Activated CD4-positive, alpha-beta T cell treated with anti-CD3 and anti-CD28 coated beads for 48 hours (primary cell): ENCODE data around the gene SHROOM3.
"Not testable (repeated sequence)": the region's sequence is repeated elsewhere in the genome, so short reads cannot be mapped to it uniquely, and the experiment has no call there.

Experiments
- DNase-seq: peaks from one replicate; pipeline ENCODE4 v3.0.0-alpha.2; 2020

SHROOM3 gene

DNA sequence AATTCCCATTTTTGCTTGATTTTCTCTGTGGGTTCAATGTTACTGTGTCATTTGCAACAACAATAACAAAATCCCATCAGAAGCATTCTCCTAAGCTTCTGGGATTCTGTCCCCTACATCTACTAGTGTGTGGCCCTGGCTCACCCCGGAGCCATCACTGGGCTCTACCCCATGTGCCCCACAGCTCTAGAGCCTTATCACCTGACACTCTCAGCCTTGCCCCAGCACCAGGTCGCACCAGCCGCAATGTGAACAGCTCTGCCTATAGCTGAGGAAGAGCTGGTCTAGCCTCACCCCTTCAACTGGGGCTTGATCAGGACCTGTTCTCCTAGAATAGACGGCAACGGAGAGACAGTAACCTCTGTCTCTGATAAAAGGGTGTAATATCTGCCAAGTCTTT, 161.7 kb downstream of the SHROOM3 start:
- DNase-seq: no peak

DNA sequence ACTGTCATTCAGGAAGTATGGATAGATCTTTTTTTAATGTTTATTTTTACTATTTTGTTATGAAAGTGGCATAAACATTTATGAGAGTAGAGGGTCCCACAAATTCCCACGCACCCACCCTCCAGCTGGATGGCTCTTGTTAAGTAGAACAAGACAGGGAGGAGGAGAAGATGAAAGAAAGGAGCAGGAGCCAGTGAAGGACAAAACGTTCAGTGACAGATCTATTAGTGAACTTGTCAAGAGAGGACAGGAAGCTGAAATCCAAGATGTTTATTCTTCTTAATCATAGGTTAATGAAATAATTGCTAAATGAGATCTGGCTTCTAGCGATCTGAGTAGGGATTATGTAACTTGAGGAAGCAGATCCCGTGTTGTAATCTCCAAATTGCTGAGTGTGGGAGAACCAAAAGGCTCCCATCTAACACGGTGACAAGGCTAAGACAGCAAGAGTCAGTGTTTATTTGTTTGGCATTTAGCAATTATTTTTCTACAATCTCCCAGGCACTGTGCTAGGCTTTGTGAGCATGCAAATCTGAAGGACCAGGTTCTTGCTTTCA, 162.5 kb downstream of the SHROOM3 start:
- DNase-seq: no peak

DNA sequence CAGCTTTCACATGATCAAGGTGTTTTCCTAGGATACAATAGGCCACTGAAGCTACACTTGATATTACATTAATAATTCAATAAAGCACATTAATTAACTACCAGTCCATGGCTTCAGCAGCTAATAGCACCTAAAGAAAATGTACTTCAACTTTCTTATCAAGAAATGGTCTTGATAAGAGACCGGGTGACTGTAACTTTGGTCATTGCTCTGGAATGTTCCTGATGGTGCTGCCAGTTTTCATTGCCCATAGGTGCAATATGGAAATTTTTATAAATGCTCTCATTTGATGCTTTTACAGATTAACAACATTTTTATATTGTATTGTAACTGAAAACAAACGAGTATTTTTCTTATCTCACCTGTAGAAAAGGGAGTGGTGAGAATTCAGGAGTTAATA, 165.4 kb downstream of the SHROOM3 start:
- no peak for DNase-seq

DNA sequence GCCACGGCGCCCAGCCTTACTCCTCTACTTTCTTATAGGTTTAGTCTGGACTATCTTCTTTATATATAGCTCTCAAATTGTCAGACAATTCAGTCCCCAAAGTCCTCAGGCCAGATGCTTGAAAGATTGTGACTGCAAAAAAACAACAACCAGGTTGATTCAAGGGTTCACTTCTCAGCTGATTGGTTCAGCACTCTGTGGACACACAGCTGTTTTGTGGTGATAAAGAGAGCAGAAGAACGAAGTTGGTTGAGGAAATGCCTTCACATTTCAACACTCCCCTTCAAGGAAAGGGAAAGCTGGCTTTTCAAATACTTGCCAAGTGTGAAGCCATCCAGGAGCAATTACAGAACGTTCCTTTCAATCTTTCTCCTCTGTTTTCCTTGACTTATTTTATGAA, 166.8 kb downstream of the SHROOM3 start:
- no peak for DNase-seq

DNA sequence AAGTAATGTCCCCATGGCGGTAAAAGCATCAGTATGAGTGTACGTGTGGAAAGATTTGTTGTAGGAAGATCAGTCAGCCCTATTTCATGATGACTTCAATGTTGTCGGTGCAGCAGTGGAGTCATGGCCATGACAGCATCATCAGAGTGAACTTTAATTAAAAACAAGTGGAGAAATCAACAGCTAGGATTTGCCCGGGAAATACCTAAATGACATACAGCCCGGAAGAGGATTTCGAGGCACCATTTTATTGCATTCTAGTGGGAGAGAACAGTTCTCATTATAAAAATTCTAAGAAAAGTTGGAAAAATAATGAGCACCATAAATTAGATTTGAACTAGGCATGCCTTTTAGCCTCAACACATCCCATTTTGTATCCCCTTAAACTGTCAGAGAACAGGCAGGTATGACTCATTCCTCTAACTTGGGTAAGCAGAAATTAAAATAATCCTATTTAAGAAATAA, 170.1 kb downstream of the SHROOM3 start:
- DNase-seq: no peak

DNA sequence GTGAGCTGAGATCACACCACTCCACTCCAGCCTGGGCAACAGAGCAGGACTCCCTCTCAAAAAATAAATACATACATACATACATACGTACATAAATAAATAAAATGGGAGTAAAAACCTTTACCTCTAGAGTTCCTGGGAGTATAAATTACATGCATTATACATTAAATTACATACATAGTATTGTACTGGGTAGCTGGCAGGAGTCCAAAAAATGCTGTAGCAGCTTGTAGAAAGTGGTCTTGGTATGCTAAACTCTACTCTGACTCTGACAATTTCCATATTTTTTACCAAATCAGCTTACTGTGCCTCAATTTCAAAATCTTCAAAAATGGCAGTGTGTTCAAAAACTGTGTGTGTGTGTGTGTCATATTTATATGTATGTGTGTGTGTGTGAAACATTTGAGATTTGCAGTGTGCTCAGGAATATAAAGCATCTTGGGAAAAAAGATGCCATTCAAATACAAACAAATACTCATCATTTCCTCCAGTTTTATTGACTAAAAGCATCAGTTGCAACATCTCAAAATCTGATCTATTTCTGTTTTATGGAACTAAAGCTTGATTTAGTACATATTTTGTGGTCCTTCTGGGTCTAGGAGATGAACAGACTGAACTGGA, 171.7 kb downstream of the SHROOM3 start:
- no peak for DNase-seq

DNA sequence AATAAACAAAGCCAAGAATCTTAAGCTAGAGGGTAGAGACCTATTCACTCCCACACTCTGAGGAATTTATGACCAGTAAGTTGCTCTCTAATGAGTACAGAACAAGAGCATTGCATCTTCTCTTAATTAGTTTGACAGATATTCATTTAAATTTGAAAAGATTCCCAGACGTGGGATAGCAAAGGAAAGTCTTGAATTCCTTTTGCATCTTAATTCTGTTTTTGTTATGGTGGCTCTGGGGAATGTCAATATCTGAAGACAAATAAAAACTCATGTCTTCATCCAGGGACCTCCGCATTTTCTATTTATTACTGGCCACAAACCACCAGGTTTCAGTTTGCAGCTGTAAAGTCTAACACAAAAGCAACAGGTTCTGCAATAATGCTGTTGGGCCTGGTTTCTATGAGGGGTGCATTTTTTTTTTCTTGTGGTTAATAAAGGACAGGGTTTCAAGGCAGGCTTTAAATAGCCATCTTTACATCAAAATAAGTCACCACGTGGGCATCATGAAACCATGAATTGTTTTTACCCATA, 172.3 kb downstream of the SHROOM3 start:
- DNase-seq: no peak

DNA sequence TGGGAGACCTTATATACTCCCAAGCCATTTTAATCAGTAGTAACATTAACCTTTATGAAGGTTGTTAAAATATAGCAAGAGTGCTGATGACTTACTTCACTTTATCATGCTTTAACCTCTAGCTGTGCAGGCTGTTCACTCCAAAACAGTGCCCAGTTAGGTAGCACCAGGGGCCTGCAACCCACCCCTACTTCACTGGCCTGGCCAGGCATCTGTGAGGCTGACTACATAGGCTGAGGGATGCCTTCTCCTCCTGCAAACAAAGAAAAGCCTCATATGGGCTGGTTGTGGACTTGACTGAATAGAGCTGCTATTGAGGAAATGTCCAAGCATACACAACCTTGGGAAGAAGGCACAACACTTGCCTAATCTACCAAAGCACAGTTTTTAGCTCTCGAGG, 172.8 kb downstream of the SHROOM3 start:
- DNase-seq: no peak

DNA sequence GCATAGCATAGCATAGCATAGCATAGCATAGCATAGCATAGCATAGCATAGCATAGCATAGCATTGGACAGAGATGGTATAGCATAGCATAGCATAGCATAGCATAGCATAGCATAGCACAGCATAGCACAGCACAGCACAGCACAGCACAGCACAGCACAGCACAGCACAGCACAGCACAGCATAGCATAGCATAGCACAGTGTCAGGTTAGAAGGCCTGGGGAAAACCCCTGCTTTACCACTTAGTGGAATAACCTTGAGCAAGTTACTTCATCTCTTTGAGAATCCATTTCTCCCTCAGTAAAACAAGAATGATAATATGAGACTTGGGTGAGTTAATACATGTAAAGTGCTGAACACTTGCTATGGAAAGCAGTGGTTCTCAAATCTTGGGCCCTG, 173.5 kb downstream of the SHROOM3 start:
- DNase-seq: not testable (repeated sequence)

DNA sequence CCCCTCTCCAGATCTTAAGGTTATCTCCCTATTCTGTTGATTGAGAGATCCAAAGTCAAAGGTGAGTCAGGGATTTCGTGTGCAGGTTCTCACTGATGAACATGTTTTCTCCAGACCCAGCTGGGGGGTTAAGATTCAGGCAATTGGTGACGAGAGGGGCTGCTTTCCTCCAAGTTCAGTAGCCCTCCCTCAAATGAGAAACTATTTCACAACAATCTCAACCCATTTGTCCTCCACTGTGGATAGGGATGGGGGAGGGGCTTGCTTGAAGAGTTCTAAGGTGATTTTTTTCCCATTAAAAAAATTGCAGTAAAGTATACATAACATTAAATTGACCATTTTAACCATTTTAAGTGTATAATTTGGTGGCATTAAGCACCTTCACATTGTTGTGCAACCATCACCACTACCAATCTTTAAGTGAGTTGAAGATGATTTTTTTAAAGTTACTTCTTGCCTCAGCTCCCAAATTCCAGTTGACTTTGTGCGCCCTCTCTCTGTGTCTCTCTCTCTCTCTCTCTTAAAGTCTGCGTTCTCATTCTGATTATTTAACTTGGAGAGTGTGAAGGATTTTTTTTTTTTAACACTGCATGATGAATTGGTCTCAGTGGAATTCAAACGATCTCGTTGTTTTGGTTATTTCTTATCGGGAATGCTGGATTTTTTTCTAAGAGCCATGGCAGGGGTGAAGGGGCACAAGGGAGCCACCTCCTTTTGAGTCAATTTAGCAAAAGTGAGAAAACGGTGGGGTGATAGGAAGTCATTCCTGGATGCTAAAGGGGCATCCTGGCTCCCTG, 175.9 kb downstream of the SHROOM3 start:
- DNase-seq: no peak

DNA sequence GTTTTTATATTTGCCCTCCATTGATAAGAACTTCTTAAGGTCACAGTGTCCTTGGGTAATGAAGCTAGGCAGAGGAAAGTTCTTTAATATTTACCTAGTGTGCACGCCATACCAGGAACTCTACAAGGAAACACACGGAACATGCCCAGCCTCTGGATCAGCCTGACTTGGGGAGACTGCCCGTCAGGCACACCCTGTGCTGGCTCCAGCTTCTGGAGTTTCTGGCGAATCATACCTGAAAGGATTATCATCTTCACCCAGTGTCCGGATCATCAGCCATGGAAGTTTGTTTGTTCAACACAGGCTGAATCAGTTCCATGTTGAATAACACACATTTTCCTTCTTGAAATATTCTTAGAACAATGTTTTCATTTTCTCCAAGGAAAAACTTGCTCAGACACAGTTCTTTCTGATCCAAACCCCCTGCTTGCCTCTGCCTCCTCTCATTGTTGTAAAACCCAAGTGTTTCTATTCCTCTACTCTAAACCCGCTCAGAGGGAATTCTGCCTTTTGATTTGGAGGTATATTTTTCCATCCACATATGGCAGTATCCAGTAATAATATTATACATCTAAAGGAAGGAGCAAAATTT, 176.7 kb downstream of the SHROOM3 start:
- no peak for DNase-seq

DNA sequence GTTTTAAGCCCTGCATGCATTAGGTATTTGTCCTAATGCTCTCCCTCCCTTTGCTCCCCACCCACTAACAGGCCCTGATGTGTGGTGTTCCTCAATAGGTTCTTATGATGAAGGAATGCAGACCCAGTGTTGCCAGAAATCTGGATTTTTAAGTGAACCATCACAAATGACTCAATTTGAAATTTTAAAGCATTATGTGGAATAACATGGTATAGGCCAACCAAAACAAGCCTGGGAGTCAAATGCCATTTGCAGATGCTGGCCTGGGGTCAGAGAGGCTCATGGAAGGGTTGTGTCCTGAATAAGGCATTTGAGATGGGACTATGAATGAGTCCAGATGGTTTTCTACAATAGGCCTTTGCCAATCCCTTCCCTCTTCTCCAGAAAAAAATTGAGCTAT, 179.6 kb downstream of the SHROOM3 start:
- no peak for DNase-seq

DNA sequence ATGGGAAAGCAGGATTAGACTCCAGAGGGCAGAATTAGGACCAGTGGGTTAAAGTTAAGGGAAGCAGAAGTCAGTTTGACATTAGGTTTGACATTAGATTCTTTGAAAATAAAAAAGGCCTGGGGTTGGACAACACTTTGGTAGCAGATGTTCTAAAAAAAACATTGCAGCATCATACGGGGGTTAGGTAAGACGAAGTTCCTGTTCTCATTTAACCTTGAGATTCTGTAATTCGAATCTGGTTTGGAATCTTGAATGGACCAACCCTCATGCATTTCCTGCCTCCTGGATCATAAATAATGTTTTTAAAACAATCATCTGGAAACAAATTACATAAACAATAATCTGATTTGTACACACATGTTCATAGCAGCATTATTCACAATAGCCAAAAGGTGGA, 181.0 kb downstream of the SHROOM3 start:
- DNase-seq: no peak

DNA sequence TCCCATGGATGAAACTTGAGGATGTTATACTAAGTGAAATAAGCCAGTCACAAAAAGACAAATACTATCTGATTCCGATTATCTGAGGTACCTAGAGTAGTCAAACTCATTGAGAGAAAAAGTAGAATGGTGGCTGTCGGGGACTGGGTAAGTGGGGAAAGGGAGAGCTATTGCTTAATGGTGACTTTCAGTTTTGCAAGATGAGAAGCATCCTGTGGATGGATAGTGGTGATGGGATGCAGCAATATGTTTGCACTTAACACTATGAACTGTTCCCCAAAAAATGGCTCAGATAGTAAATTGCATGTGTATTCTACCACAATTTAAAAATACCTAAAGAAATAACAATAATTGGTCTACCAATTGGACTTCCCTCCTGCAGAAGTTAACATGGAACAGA, 181.5 kb downstream of the SHROOM3 start:
- DNase-seq: no peak

DNA sequence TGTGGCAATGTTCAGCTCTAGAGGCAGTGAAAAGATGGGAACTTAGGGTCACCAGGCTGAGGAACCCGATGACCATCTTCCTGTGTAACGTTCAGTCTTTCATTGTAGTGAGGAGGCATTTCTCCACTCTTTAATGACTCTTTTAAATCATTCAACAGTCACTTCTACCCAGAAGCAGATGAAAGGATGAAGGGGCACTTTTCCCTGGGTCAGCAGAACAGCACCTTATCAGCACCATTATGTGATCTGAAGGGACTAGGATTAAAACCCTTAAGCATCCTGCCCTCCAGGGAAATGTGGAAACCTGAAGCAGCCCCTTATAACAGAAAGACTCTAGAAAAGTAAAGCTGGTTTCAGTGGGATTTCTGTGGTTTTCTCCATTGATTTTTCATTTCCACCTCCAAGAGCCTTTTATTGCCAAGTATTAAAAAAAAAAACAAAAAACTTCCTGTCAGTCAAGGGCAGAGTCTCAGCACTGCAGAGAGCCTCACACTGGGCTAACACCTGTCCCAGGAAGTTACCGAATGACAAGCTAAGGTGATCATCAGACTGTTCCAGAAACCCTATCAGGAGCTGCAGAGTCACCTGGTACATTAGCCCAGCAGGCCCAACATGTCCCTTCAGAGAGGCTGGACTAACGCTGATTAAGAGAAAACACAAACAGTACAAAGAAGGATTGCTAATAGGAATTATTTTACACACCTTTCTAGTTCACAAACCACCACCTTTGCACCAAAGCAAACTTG, 185.9 kb downstream of the SHROOM3 start:
- DNase-seq: no peak

DNA sequence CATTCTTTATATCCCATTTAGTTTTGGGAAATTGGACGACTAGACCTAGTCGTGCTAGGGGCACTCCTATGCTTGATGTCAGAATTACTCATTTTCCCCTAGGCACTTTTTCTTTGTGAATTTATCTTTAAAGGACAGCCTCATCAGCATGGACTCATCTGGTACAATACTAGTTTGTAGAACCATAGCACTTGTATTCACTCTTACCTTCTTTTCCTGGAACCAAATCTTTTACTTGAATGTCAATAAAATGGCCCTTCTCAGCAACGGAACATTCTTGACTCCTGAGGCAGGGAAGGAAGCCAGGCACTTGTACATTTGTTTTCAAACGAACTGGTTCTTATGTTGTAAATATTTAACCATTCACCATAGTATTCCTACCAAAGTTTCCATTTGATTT, 187.1 kb downstream of the SHROOM3 start:
- no peak for DNase-seq

DNA sequence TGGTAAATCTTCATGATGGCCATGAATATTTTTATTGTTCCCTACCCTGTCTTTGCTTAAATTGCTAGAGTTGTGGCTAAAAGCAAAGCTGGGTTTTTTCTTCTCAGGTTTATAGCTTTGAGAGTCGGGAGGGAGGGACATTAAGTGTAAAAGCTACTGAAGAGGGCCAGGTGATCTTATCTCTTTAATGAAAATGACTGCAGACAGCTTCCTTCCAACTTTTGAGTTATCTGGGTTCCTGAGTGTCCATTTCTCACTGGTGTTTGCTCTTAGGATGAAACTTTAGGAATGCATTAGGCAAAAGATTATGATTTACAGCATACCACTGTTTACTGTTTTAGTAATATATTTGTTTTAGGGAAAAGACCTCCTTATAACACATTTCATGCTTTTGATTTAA, 187.7 kb downstream of the SHROOM3 start:
- no peak for DNase-seq

DNA sequence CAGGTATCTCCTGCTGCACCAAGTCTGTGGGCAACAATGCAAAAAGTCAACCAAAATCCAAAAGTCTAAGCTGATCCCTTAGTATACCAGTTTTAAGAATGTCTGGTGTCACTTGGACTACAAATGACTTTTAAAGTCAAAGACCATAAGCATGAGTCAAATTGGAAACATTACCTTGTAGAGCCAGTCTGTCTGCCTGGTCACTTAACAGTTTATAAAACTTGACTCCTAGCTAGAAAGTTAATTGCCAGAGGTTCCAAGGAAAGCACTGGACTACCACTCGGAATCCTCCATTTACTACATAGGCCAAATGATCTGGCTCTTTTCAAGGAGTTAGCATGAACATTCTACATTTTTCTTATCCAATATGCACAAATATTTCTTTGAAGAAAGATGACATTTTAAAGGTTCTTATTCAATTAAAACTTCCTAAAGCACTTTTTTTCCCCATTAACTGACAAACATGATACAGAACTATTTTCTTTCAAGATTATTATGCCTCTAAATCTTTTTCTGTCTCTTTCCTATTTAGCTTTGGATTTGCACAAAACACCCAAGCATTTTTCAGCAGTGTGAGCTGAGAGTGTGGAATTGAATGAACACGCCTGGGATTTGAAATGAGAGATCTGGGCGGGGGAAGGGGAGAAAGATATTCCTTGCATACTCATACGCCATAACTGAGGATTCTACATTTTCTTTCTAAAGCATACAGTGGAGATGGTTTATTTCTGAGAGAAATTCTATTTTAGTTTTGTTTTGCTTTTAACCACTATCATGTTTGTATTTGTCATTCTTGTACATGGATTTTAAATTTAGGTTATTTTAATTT, 188.4 kb downstream of the SHROOM3 start:
- DNase-seq: no peak

DNA sequence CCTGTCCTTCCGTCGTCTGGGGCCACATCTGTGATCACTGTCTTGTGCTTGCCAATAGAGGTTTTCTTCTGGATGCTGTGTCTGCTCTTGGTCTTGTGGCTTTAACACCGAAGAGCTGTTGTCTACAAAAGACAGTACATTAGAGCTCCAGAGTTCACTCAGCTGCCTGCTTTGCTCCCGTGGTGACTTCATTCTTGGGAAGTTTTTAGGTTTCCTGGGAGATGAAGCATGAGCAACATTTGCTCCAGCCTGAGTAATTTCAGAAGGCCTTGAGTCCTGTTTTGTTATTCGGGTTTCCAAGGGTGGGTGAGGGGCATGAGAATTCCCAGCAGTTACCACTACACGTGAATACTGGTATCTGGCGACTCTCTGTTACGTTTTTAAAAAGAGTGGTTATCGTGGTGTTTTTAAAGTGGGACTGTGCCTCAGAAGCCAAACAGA, 189.2 kb downstream of the SHROOM3 start:
- DNase-seq: no peak

DNA sequence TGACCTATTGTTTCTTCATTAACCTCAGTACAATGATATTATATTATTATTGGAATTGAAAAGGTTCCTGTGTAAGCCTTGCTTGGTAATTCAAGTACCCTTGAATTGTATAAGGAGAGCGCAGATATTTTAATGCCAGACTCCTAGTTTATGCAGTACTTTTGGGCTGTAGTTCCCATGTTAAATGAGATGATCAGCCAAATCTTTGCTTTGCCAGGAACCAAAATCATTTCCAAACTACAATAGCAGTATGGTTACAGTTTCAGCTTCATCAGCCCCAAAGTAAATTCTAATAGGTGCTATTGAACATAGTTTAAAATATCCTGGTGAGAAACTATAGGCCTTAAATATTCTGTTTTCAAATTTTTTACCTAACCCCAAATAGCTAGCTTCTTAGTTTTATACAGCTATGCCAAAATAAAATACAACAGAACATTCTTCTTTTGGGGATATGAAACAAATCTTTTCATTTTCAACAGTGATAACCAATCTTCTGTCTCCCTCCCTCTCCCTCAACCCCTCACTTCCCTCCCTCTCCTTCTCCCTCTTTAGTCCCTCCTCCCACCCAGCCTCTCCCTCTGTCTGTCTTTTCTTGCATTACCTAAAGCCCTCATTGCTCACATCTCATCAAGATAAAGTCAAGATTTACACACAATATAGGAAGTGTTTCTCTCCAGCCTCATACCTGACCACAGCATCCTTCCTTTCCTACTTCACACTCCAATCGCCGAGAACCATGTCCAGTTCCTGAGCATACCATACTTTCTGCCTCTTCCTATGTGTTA, 190.1 kb downstream of the SHROOM3 start:
- DNase-seq: no peak
